Measurements from ENCODE around the gene RANBP1. TPM values are rescaled to one million over a fixed set of nuclear protein-coding genes. Genes with fewer than 3 reads are reported as not detected.

Gene RANBP1
- total RNA-seq, 1 donor from 2014 or later: 142 TPM

GRCh38 chr22:20135806-20136602, 20.1 kb downstream of the RANBP1 start:
- DNase-seq (ENCODE audit: low spot score): no peak
- TF ChIP-seq, protein P1, sequence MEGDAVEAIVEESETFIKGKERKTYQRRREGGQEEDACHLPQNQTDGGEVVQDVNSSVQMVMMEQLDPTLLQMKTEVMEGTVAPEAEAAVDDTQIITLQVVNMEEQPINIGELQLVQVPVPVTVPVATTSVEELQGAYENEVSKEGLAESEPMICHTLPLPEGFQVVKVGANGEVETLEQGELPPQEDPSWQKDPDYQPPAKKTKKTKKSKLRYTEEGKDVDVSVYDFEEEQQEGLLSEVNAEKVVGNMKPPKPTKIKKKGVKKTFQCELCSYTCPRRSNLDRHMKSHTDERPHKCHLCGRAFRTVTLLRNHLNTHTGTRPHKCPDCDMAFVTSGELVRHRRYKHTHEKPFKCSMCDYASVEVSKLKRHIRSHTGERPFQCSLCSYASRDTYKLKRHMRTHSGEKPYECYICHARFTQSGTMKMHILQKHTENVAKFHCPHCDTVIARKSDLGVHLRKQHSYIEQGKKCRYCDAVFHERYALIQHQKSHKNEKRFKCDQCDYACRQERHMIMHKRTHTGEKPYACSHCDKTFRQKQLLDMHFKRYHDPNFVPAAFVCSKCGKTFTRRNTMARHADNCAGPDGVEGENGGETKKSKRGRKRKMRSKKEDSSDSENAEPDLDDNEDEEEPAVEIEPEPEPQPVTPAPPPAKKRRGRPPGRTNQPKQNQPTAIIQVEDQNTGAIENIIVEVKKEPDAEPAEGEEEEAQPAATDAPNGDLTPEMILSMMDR (IDR thresholded peaks at IDR 0.05; ENCODE audit: unreplicated experiment): no peak
- Mint-ChIP-seq H3K27me3 (ENCODE audit: unreplicated experiment) (peaks cover 4% of the 10 kb centered on the region), H3K4me1 (ENCODE audit: unreplicated experiment) (peaks cover 7% of the 10 kb centered on the region), H3K9me3 (ENCODE audit: unreplicated experiment) (no peaks in the 10 kb centered on the region), H3K27ac (ENCODE audit: unreplicated experiment) (no peak overlapping the region), H3K36me3 (ENCODE audit: low read depth, unreplicated experiment) (peaks cover 7% of the 10 kb centered on the region), H3K4me3 (ENCODE audit: unreplicated experiment) (no peak overlapping the region)

DNA sequence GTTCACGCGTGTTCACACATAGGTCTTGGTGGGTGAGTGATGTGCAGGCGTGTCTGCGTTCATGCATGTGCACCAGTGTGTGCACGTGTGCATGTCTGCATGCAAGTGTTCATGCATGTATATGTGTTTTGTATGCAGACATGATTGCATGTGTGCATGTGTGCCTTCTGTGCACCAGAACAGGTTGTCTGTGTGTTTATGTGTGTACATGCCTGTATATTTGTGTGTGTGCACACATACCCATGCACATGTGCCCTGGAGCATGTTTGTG, 20.6 kb downstream of the RANBP1 start:
- no peak for DNase-seq (ENCODE audit: low spot score)
- Mint-ChIP-seq H3K27ac (ENCODE audit: unreplicated experiment) (no peak overlapping the region), H3K9me3 (ENCODE audit: unreplicated experiment) (no peaks in the 10 kb centered on the region), H3K27me3 (ENCODE audit: unreplicated experiment) (peaks cover 4% of the 10 kb centered on the region), H3K4me1 (ENCODE audit: unreplicated experiment) (peaks cover 7% of the 10 kb centered on the region), H3K4me3 (ENCODE audit: unreplicated experiment) (no peak overlapping the region), H3K36me3 (ENCODE audit: low read depth, unreplicated experiment) (peaks cover 7% of the 10 kb centered on the region)
- TF ChIP-seq, protein P1 (IDR thresholded peaks at IDR 0.05; ENCODE audit: unreplicated experiment): no peak

- peaks cover 4% of the 10 kb centered on the region for H3K27me3 Mint-ChIP-seq (ENCODE audit: unreplicated experiment)
- H3K4me1 Mint-ChIP-seq (ENCODE audit: unreplicated experiment): peaks cover 7% of the 10 kb centered on the region
- no peak for DNase-seq (ENCODE audit: low spot score)
- H3K27ac Mint-ChIP-seq (ENCODE audit: unreplicated experiment): no peak overlapping the region
- H3K4me3 Mint-ChIP-seq (ENCODE audit: unreplicated experiment): no peak overlapping the region
- H3K9me3 Mint-ChIP-seq (ENCODE audit: unreplicated experiment): no peaks in the 10 kb centered on the region
- peaks cover 7% of the 10 kb centered on the region for H3K36me3 Mint-ChIP-seq (ENCODE audit: low read depth, unreplicated experiment)
- TF ChIP-seq, protein P1 (IDR thresholded peaks at IDR 0.05; ENCODE audit: unreplicated experiment): no peak
Measured at GRCh38 chr22:20137113-20137512, 21.2 kb downstream of the RANBP1 start.

- peaks cover 7% of the 10 kb centered on the region for H3K36me3 Mint-ChIP-seq (ENCODE audit: low read depth, unreplicated experiment)
- no peak overlapping the region for H3K4me3 Mint-ChIP-seq (ENCODE audit: unreplicated experiment)
- TF ChIP-seq, protein P1 (IDR thresholded peaks at IDR 0.05; ENCODE audit: unreplicated experiment): no peak
- DNase-seq (ENCODE audit: low spot score): no peak
- H3K27me3 Mint-ChIP-seq (ENCODE audit: unreplicated experiment): peaks cover 4% of the 10 kb centered on the region
- no peak overlapping the region for H3K27ac Mint-ChIP-seq (ENCODE audit: unreplicated experiment)
- peaks cover 7% of the 10 kb centered on the region for H3K4me1 Mint-ChIP-seq (ENCODE audit: unreplicated experiment)
- H3K9me3 Mint-ChIP-seq (ENCODE audit: unreplicated experiment): no peaks in the 10 kb centered on the region
Measured at GRCh38 chr22:20137671-20138416, 21.9 kb downstream of the RANBP1 start.

DNA sequence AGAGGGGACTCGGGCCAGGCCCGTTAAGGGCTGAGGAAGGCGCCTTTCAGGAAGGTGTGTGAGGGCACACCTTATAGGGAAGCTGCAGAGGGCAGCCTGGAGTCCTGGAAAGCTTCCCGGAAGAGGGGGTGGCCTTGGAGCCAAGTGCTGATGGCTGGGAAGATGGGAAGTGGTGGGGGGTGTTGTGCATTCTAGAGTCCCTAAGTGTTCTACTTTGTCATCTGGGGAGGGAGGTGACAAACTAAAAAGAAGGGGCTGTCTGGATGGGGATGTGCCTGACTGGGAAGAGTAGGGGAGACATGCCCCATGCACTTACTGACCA, 22.5 kb downstream of the RANBP1 start:
- no peak for DNase-seq (ENCODE audit: low spot score)
- Mint-ChIP-seq H3K27me3 (ENCODE audit: unreplicated experiment) (peaks cover 4% of the 10 kb centered on the region), H3K27ac (ENCODE audit: unreplicated experiment) (no peak overlapping the region), H3K4me1 (ENCODE audit: unreplicated experiment) (peaks cover 7% of the 10 kb centered on the region), H3K36me3 (ENCODE audit: low read depth, unreplicated experiment) (peaks cover 7% of the 10 kb centered on the region), H3K4me3 (ENCODE audit: unreplicated experiment) (no peak overlapping the region), H3K9me3 (ENCODE audit: unreplicated experiment) (no peaks in the 10 kb centered on the region)
- TF ChIP-seq, protein P1 (IDR thresholded peaks at IDR 0.05; ENCODE audit: unreplicated experiment): no peak

All from endothelial cell (in vitro differentiated cells).